Lower leg skin (tissue), 4 donors: Measurements from ENCODE around the gene CPZ. TPM values are rescaled to one million over a fixed set of nuclear protein-coding genes. Genes with fewer than 3 reads are reported as not detected.

Source experiments
- DNase-seq, 2 donors: peaks; one replicate each; pipeline ENCODE4 v3.0.0-alpha.2; 2019; ENCODE audit warnings: low spot score in 2 of 2
- H3K4me3 ChIP-seq: fragments of 200-600 bp; sonication (generic); 2 replicates; pipeline ENCODE4 v1.5.1; 2017; ENCODE audit warnings: mild to moderate bottlenecking, low read depth; ENCODE audit not compliant: poor library complexity, severe bottlenecking
- CTCF ChIP-seq, 3 donors: fragments of 450-650 bp; IDR thresholded peaks; one replicate each; pipeline ENCODE4 v1.5.1; 2016; ENCODE audit warnings: antibody characterized with exemption in 3 of 3, mild to moderate bottlenecking in 3 of 3, moderate library complexity in 2 of 3
- POLR2A ChIP-seq, 2 donors: fragments of 450-650 bp; IDR thresholded peaks; one replicate each; pipeline ENCODE4 v1.6.1; 2016 to 2017; ENCODE audit warnings: antibody characterized with exemption in 2 of 2, mild to moderate bottlenecking in 1 of 2, moderate library complexity in 1 of 2
- WGBS, 2 donors: methylation state at CpG; one replicate each; pipeline ENCODE4 v1.1.5; 2018; 5-methylcytosine and 5-hydroxymethylcytosine counted together
- intact Hi-C: fragments of 100-400 bp; cut with DNase I; formaldehyde crosslinking; loops from one replicate; pipeline ENCODE4 v1.15.0; 2023; ENCODE audit warnings: low total_unique reads
- total RNA-seq, 4 donors: library from RNA; depleted of rRNA; stranded (reverse); fragments of >200 nt; gene quantifications; one replicate each; pipeline ENCODE4 v1.1.0, GENCODE V29; 2016

Gene CPZ
- total RNA-seq, 4 donors from 2014 or later: 0.91 to 10.2 TPM; not detected in 2

GRCh38 chr4:8666581-8666980, 74.0 kb downstream of the CPZ start:
- WGBS, 2 donors: 60 to 81% methylated on average over 6 of the region's 6 CpGs
- intact Hi-C loops: no loop called here

More at GRCh38 chr4:8666581-8666980, 74.0 kb downstream of the CPZ start:
- no peak for TF ChIP-seq CTCF (IDR thresholded peaks at IDR 0.05)
- TF ChIP-seq POLR2A (IDR thresholded peaks at IDR 0.05): no peak
- no peak overlapping the region for H3K4me3 ChIP-seq
- DNase-seq: no peak

Other genes with a start within 250 kb of the CPZ start
- gene ACOX3, start 152.0 kb upstream of the CPZ start, total RNA-seq: 10 to 100 TPM; 37.5 to 55.9 (median 41.2) TPM
- 10 to 100 TPM; 39.0 to 61.0 (median 49.2) TPM for gene TRMT44, start 152.0 kb upstream of the CPZ start, total RNA-seq
- gene GPR78, start 12.4 kb upstream of the CPZ start, total RNA-seq: not detected